ENCODE measurements around the gene UNC5CL. TPM values are rescaled to one million over a fixed set of nuclear protein-coding genes. Genes with fewer than 3 reads are reported as not detected.
A peak's percentile ranks its signal among the peaks of the same experiment; 100 is the strongest.

The UNC5CL gene
- total and polyA plus RNA-seq, 2 of the 4 experiments (the other 2 are of a cell fraction): not detected

- H2BK5ac ChIP-seq (ENCODE audit: low read depth, low read length, poor library complexity, severe bottlenecking): no peak overlapping the region
- TF ChIP-seq CTCF (conservative IDR thresholded peaks at IDR 0.05; ENCODE audit: low read depth, low read length): no peak
- no peak for TF ChIP-seq MAZ (IDR thresholded peaks at IDR 0.05; ENCODE audit: borderline replicate concordance, low read depth, low read length)
- no peak for TF ChIP-seq POLR2A (IDR thresholded peaks at IDR 0.05; ENCODE audit: low read depth, low read length)
- TF ChIP-seq RAD21 (IDR thresholded peaks at IDR 0.05; ENCODE audit: low read length): no peak
- TF ChIP-seq MAFK (IDR thresholded peaks at IDR 0.05; ENCODE audit: low read depth, low read length): no peak
- TF ChIP-seq BHLHE40 (IDR thresholded peaks at IDR 0.05; ENCODE audit: low read depth, low read length): no peak
- TF ChIP-seq RFX5 (IDR thresholded peaks at IDR 0.05; ENCODE audit: low read depth, low read length): no peak
- TF ChIP-seq, protein P1, sequence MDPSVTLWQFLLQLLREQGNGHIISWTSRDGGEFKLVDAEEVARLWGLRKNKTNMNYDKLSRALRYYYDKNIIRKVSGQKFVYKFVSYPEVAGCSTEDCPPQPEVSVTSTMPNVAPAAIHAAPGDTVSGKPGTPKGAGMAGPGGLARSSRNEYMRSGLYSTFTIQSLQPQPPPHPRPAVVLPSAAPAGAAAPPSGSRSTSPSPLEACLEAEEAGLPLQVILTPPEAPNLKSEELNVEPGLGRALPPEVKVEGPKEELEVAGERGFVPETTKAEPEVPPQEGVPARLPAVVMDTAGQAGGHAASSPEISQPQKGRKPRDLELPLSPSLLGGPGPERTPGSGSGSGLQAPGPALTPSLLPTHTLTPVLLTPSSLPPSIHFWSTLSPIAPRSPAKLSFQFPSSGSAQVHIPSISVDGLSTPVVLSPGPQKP (IDR thresholded peaks at IDR 0.05; ENCODE audit: borderline replicate concordance, low read depth, low read length): no peak
- no peak for TF ChIP-seq CEBPB (IDR thresholded peaks at IDR 0.05; ENCODE audit: low read depth, low read length)
- no peak for TF ChIP-seq SMC3 (IDR thresholded peaks at IDR 0.05; ENCODE audit: low read depth, low read length)
- TF ChIP-seq MXI1 (IDR thresholded peaks at IDR 0.05; ENCODE audit: borderline replicate concordance, low read depth, low read length): no peak
- TF ChIP-seq NFE2L2 (IDR thresholded peaks at IDR 0.05; ENCODE audit: low read depth, low read length): no peak
- no peak for TF ChIP-seq RCOR1 (IDR thresholded peaks at IDR 0.05; ENCODE audit: insufficient replicate concordance, low read length)
- TF ChIP-seq FOS (IDR thresholded peaks at IDR 0.05; ENCODE audit: low read depth, low read length): no peak
- TF ChIP-seq, protein P2, sequence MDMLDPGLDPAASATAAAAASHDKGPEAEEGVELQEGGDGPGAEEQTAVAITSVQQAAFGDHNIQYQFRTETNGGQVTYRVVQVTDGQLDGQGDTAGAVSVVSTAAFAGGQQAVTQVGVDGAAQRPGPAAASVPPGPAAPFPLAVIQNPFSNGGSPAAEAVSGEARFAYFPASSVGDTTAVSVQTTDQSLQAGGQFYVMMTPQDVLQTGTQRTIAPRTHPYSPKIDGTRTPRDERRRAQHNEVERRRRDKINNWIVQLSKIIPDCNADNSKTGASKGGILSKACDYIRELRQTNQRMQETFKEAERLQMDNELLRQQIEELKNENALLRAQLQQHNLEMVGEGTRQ (IDR thresholded peaks at IDR 0.05; ENCODE audit: low read depth, low read length): no peak
- TF ChIP-seq CHD1 (IDR thresholded peaks at IDR 0.05; ENCODE audit: low read depth, low read length): no peak
- H3K9ac ChIP-seq (ENCODE audit: low read depth, low read length): no peak overlapping the region
- POLR2A ChIA-PET (ENCODE audit: unreplicated experiment): no interaction called here
- in situ Hi-C loops (cut with MboI; ENCODE audit: low sequenced_read_pairs) (no loop called here), dilution Hi-C loops (cut with HindIII; ENCODE audit: low sequenced_read_pairs, unreplicated experiment) (no loop called here), intact Hi-C loops (cut with micrococcal nuclease) (no loop called here)
- no peak overlapping the region for H2AK9ac ChIP-seq (replicated peaks; ENCODE audit: low read depth, low read length, poor library complexity)
- no peak overlapping the region for H4K8ac ChIP-seq (ENCODE audit: low read depth in 2 of 2, low read length in 2 of 2)
- H3K18ac ChIP-seq (ENCODE audit: low read depth, low read length): no peak overlapping the region
- no peaks in the 10 kb centered on the region for H3K9me3 ChIP-seq (ENCODE audit: control insufficient read depth, insufficient read depth, low read length)
- H4K91ac ChIP-seq (ENCODE audit: insufficient read depth, low read depth, low read length): no peak overlapping the region
- CTCF ChIA-PET: interaction anchor here (0.9 kb wide), 1 partner anchor 31 kb away, joined by 3 read pairs; no protein-coding TSS in a partner anchor
- peaks cover 12% of the 10 kb centered on the region for H3K4me1 ChIP-seq (ENCODE audit: control insufficient read depth, insufficient read depth, low read length)
- no peaks in the 10 kb centered on the region for H3K9me1 ChIP-seq (ENCODE audit: insufficient read depth, low read length)
- H4K5ac ChIP-seq (ENCODE audit: low read depth, low read length): no peak overlapping the region
- H3K56ac ChIP-seq (ENCODE audit: extremely low read depth, insufficient read depth, low read length): no peak overlapping the region
- H3K27me3 ChIP-seq (ENCODE audit: control insufficient read depth, insufficient read depth, low read length): no peaks in the 10 kb centered on the region
- no peak overlapping the region for H3K4me2 ChIP-seq (ENCODE audit: low read depth, low read length)
- no peak overlapping the region for H3K14ac ChIP-seq (replicated peaks; ENCODE audit: low read depth, low read length)
- H4K20me1 ChIP-seq (ENCODE audit: insufficient read depth, low read length): no peaks in the 10 kb centered on the region
- DNase-seq (peak; percentile 47), ATAC-seq (ENCODE audit: low read depth) (peak; percentile 68)
- no peaks in the 10 kb centered on the region; the same call in 1 of the 2 replicates for H3K36me3 ChIP-seq (ENCODE audit: control insufficient read depth, insufficient read depth, low read length)
- H2BK15ac ChIP-seq (ENCODE audit: low read depth, low read length): no peak overlapping the region
- no peak overlapping the region for H2AK5ac ChIP-seq (ENCODE audit: low read depth, low read length)
- H3K23ac ChIP-seq (ENCODE audit: low read depth, low read length): no peak overlapping the region
- H2BK20ac ChIP-seq (ENCODE audit: low read depth, low read length): no peak overlapping the region
- no peak overlapping the region for H2AFZ ChIP-seq (replicated peaks; ENCODE audit: low read length, poor library complexity)
- H3K4ac ChIP-seq (ENCODE audit: low read depth, low read length): no peak overlapping the region
- no peak overlapping the region for H3K27ac ChIP-seq (ENCODE audit: insufficient read depth, low read length)
- H3K4me3 ChIP-seq (ENCODE audit: insufficient read depth, low read depth, low read length): no peak overlapping the region
- BruUV-seq (replicated peaks): no TSS peak
- no peaks in the 10 kb centered on the region for H3K79me1 ChIP-seq (ENCODE audit: low read depth in 1 of 2, low read length in 2 of 2)
- H2BK120ac ChIP-seq (ENCODE audit: low read depth, low read length): no peak overlapping the region
- WGBS, 2 experiments (ENCODE audit: extremely low coverage in 2 of 2, insufficient read length in 1 of 2): no CpG with 5 or more reads among the region's 1 CpG
Measured at GRCh38 chr6:41059556-41059955, 20.5 kb upstream of the UNC5CL start.

Measured in IMR-90 (cell line).